Gastroesophageal sphincter (tissue), 3 donors: ENCODE measurements around the gene BICC1.

ENCODE experiments used
- EP300 ChIP-seq: sonication (generic); formaldehyde crosslinking; IDR thresholded peaks from one replicate; pipeline ENCODE4 v1.6.1; 2017; ENCODE audit warnings: antibody characterized with exemption, mild to moderate bottlenecking
- TF ChIP-seq, protein P1 (sequence below), 4 experiments: fragments of 200-600 bp in 2 of 4; fragments of 450-650 bp in 2 of 4; sonication (generic) in 1 of 4; IDR thresholded peaks; one replicate each; pipeline ENCODE4 v1.5.1; 2017 to 2019; ENCODE audit warnings: antibody characterized with exemption in 4 of 4, mild to moderate bottlenecking in 2 of 4, moderate library complexity in 2 of 4

DNA sequence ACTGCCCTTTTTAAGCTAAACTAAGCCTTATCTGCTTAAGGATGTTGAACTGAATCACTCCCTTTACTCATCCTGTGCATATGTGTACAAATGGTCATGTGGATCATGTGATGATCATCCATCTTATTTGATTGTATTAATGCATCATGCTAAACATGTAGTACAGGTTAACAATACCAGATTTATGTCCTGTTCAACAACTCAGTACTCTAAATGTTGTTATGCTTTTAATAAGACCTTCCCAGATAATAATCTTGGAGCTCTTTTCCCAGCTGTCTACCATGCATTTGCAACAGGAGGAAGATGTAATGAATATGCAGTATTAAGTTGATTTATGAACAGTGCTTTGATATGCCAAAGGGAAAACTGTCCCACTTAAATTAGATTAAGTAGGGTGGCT, 318.0 kb downstream of the BICC1 start:
- TF ChIP-seq, protein P1, sequence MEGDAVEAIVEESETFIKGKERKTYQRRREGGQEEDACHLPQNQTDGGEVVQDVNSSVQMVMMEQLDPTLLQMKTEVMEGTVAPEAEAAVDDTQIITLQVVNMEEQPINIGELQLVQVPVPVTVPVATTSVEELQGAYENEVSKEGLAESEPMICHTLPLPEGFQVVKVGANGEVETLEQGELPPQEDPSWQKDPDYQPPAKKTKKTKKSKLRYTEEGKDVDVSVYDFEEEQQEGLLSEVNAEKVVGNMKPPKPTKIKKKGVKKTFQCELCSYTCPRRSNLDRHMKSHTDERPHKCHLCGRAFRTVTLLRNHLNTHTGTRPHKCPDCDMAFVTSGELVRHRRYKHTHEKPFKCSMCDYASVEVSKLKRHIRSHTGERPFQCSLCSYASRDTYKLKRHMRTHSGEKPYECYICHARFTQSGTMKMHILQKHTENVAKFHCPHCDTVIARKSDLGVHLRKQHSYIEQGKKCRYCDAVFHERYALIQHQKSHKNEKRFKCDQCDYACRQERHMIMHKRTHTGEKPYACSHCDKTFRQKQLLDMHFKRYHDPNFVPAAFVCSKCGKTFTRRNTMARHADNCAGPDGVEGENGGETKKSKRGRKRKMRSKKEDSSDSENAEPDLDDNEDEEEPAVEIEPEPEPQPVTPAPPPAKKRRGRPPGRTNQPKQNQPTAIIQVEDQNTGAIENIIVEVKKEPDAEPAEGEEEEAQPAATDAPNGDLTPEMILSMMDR (IDR thresholded peaks at IDR 0.05) = no peak
- no peak for TF ChIP-seq EP300
